GM23248 (cell line): ENCODE data around the gene PLCB3.

Experiments
- EZH2 ChIP-seq: fragments of 200-600 bp; sonication (generic); IDR thresholded peaks from 2 replicates; pipeline ENCODE4 v1.6.1; 2018; ENCODE audit warnings: antibody characterized with exemption, mild to moderate bottlenecking; ENCODE audit not compliant: insufficient read depth, poor library complexity, severe bottlenecking
- EZH2phosphoT487 ChIP-seq: fragments of 200-600 bp; sonication (generic); IDR thresholded peaks from 2 replicates; pipeline ENCODE4 v1.6.1; 2018; ENCODE audit warnings: antibody characterized with exemption, moderate library complexity, mild to moderate bottlenecking, low read depth; ENCODE audit not compliant: insufficient read depth

- no peak for TF ChIP-seq EZH2
- no peak for TF ChIP-seq EZH2phosphoT487
Measured at GRCh38 chr11:64208086-64208795, 43.1 kb upstream of the PLCB3 start.
